Uterus (tissue), 4 donors: ENCODE data around the gene PRRC2B. TPM values are rescaled to one million over a fixed set of nuclear protein-coding genes. Genes with fewer than 3 reads are reported as not detected.

Source experiments
- DNase-seq, 2 donors: peaks; one replicate each; pipeline ENCODE4 v3.0.0-alpha.2; 2019 to 2020
- H3K27ac ChIP-seq, 2 donors: fragments of 200-600 bp; sonication (generic); 1 replicate in 1 of 2; 2 replicates in 1 of 2; pipeline ENCODE4 v1.5.1; 2016 to 2018
- H3K27me3 ChIP-seq, 2 donors: fragments of 200-600 bp; sonication (generic); one replicate each; pipeline ENCODE4 v1.5.1; 2018 to 2019; ENCODE audit warnings: control low read depth in 1 of 2
- H3K36me3 ChIP-seq, 2 donors: fragments of 200-600 bp; sonication (generic); one replicate each; pipeline ENCODE4 v1.5.1; 2019; ENCODE audit warnings: control low read depth in 1 of 2
- H3K4me1 ChIP-seq, 2 donors: fragments of 200-600 bp; sonication (generic); one replicate each; pipeline ENCODE4 v1.5.1; 2018 to 2019; ENCODE audit warnings: control low read depth in 1 of 2
- H3K4me3 ChIP-seq, 2 donors: fragments of 200-600 bp; sonication (generic); 1 replicate in 1 of 2; 2 replicates in 1 of 2; pipeline ENCODE4 v1.5.1; 2018 to 2019; ENCODE audit warnings: mild to moderate bottlenecking in 1 of 2
- H3K9me3 ChIP-seq, 2 donors: fragments of 200-600 bp; sonication (generic); one replicate each; pipeline ENCODE4 v1.5.1; 2019; ENCODE audit warnings: control low read depth in 1 of 2
- POLR2A ChIP-seq, 2 donors: fragments of 450-650 bp; IDR thresholded peaks; one replicate each; pipeline ENCODE4 v1.6.1; 2016; ENCODE audit warnings: antibody characterized with exemption in 2 of 2, mild to moderate bottlenecking in 1 of 2, moderate library complexity in 1 of 2
- intact Hi-C: fragments of 100-400 bp; cut with DNase I; formaldehyde crosslinking; loops from one replicate; pipeline ENCODE4 v1.15.1; 2023; ENCODE audit warnings: low total_unique reads
- total RNA-seq, 4 donors: library from RNA; depleted of rRNA in 3 of 4; stranded (reverse); fragments of >200 nt in 3 of 4; gene quantifications; one replicate each; pipeline versions ENCODE4 v1.1.0 to v1.2.4, GENCODE V29; 2014 to 2023
- TF ChIP-seq, protein P1 (sequence below), 4 experiments: fragments of 200-600 bp in 2 of 4; fragments of 450-650 bp in 2 of 4; sonication (generic) in 2 of 4; IDR thresholded peaks; one replicate each; pipeline ENCODE4 v1.5.1; 2016 to 2019; ENCODE audit warnings: antibody characterized with exemption in 4 of 4, mild to moderate bottlenecking in 2 of 4, moderate library complexity in 1 of 4
- donor health status: DM: yes; HTN: yes; CAD: no.

Gene PRRC2B
- total RNA-seq, 4 donors from 2014 or later = 81.5 to 297 (median 133) TPM

GRCh38 chr9:131482343-131483006 lies 88.6 kb downstream of the PRRC2B start:
- Histone ChIP-seq H3K4me1 (no peaks in the 10 kb centered on the region), H3K4me3 (no peak overlapping the region), H3K27ac (no peak overlapping the region), H3K36me3 (no peaks in the 10 kb centered on the region), H3K27me3 (no peaks in the 10 kb centered on the region), H3K9me3 (no peaks in the 10 kb centered on the region)
- intact Hi-C loops = no loop called here
- DNase-seq = no peak
- TF ChIP-seq, protein P1, sequence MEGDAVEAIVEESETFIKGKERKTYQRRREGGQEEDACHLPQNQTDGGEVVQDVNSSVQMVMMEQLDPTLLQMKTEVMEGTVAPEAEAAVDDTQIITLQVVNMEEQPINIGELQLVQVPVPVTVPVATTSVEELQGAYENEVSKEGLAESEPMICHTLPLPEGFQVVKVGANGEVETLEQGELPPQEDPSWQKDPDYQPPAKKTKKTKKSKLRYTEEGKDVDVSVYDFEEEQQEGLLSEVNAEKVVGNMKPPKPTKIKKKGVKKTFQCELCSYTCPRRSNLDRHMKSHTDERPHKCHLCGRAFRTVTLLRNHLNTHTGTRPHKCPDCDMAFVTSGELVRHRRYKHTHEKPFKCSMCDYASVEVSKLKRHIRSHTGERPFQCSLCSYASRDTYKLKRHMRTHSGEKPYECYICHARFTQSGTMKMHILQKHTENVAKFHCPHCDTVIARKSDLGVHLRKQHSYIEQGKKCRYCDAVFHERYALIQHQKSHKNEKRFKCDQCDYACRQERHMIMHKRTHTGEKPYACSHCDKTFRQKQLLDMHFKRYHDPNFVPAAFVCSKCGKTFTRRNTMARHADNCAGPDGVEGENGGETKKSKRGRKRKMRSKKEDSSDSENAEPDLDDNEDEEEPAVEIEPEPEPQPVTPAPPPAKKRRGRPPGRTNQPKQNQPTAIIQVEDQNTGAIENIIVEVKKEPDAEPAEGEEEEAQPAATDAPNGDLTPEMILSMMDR (IDR thresholded peaks at IDR 0.05) = no peak
- TF ChIP-seq POLR2A (IDR thresholded peaks at IDR 0.05) = no peak

- no peaks in the 10 kb centered on the region for H3K36me3 ChIP-seq
- H3K27ac ChIP-seq = no peak overlapping the region
- H3K27me3 ChIP-seq = no peaks in the 10 kb centered on the region
- no peak overlapping the region for H3K4me3 ChIP-seq
- H3K9me3 ChIP-seq = no peaks in the 10 kb centered on the region
- no peaks in the 10 kb centered on the region for H3K4me1 ChIP-seq
- intact Hi-C loops = no loop called here
- DNase-seq = no peak
- TF ChIP-seq, protein P1 (IDR thresholded peaks at IDR 0.05) = no peak
- no peak for TF ChIP-seq POLR2A (IDR thresholded peaks at IDR 0.05)
Observed at GRCh38 chr9:131483319-131484050, 89.6 kb downstream of the PRRC2B start.

- H3K4me1 ChIP-seq = no peaks in the 10 kb centered on the region
- H3K36me3 ChIP-seq = no peaks in the 10 kb centered on the region
- no peak for TF ChIP-seq POLR2A (IDR thresholded peaks at IDR 0.05)
- TF ChIP-seq, protein P1 (IDR thresholded peaks at IDR 0.05) = no peak
- H3K27ac ChIP-seq = no peak overlapping the region
- H3K27me3 ChIP-seq = no peaks in the 10 kb centered on the region
- no peak for DNase-seq
- H3K9me3 ChIP-seq = no peaks in the 10 kb centered on the region
- no peak overlapping the region for H3K4me3 ChIP-seq
- intact Hi-C loops = no loop called here
Observed at GRCh38 chr9:131484051-131484445, 90.2 kb downstream of the PRRC2B start.

DNA sequence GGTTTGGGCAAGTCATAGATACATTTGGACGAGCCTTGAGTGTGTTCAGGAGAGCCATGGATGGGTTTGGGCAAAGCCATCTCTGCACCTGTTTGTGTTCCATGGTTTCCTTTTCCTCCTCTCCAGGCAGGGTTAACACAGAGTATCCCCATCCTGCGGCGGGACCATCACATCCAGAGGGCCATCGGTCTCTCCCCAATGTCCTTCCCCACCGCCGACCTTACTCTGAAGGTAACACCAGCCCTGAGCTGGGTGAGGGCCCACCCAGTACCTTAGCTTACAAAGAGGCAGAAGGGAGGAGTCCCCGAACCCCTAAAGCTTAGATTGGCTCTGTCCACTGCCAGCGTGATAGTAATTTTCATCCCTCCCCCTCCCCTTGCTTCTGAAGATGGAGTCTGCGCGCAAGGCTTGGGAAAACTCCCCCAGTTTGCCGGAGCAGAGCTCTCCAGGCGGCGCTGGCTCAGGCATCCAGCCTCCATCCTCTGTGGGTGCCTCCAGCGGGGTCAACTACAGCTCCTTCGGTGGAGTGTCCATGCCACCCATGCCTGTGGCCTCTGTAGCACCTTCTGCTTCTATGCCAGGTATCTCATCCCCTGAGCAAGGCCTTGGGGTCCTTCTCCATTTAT lies 90.8 kb downstream of the PRRC2B start:
- Histone ChIP-seq H3K9me3 (no peaks in the 10 kb centered on the region), H3K4me3 (no peak overlapping the region), H3K4me1 (no peaks in the 10 kb centered on the region), H3K36me3 (no peaks in the 10 kb centered on the region), H3K27me3 (no peaks in the 10 kb centered on the region), H3K27ac (no peak overlapping the region)
- intact Hi-C loops = no loop called here
- TF ChIP-seq, protein P1 (IDR thresholded peaks at IDR 0.05) = no peak
- TF ChIP-seq POLR2A (IDR thresholded peaks at IDR 0.05) = no peak
- no peak for DNase-seq

DNA sequence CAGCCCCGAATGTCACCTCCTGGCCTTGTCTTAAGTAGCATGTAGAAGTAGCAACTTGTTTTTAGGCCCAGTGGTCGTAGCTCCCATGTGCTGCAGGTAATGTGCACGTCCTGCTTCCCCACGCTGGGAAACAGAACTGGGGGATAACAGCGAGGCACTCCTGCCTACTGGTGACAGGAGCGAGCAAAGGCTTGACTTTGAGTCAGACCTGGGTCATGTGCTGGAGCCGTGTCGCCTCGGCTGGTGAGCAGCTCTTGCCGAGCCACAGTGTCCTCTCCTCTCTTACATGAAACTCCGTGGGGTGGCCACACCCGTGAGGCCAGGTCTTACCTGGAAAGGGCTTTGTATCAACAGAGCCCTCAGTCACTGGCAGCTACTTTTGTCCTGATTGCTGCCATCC lies 91.3 kb downstream of the PRRC2B start:
- Histone ChIP-seq H3K27ac (no peak overlapping the region), H3K4me3 (no peak overlapping the region), H3K27me3 (no peaks in the 10 kb centered on the region), H3K36me3 (no peaks in the 10 kb centered on the region), H3K9me3 (no peaks in the 10 kb centered on the region), H3K4me1 (no peaks in the 10 kb centered on the region)
- intact Hi-C loops = no loop called here
- DNase-seq = no peak
- TF ChIP-seq, protein P1 (IDR thresholded peaks at IDR 0.05) = no peak
- TF ChIP-seq POLR2A (IDR thresholded peaks at IDR 0.05) = no peak
